ENCODE data around the gene CD300LB. TPM values are rescaled to one million over a fixed set of nuclear protein-coding genes. Genes with fewer than 3 reads are reported as not detected.

CD300LB gene
- total RNA-seq, 4 donors from 2014 or later, result 0.33 to 36.4 (median 0.88) TPM; not detected in 1

- no peak for TF ChIP-seq CTCF (IDR thresholded peaks at IDR 0.05; ENCODE audit: low read depth)
Measured at GRCh38 chr17:74474043-74474792, 57.1 kb downstream of the CD300LB start.

GRCh38 chr17:74473294-74473693 lies 58.0 kb downstream of the CD300LB start:
- no peak for TF ChIP-seq CTCF (IDR thresholded peaks at IDR 0.05; ENCODE audit: low read depth)

- TF ChIP-seq CTCF (IDR thresholded peaks at IDR 0.05; ENCODE audit: low read depth), result no peak
Measured at GRCh38 chr17:74472890-74473289, 58.4 kb downstream of the CD300LB start.

- no peak for TF ChIP-seq CTCF (IDR thresholded peaks at IDR 0.05; ENCODE audit: low read depth)
Measured at GRCh38 chr17:74471341-74471740, 59.9 kb downstream of the CD300LB start.

Other genes with a start within 250 kb of the CD300LB start
- 1 to 10 TPM in 2 of 4 donors, under 1 TPM in 2; 0.49 to 8.5 (median 0.89) TPM for gene KIF19, start 205.2 kb downstream of the CD300LB start, total RNA-seq
- not detected for gene BTBD17, start 169.6 kb downstream of the CD300LB start, total RNA-seq
- gene GPR142, start 164.0 kb downstream of the CD300LB start, total RNA-seq, result under 1 TPM in 1 of 4 donors, not detected in 3; 0.22 TPM
- gene GPRC5C, start 99.4 kb downstream of the CD300LB start, total RNA-seq, result 10 to 100 TPM in 2 of 4 donors, 1 to 10 TPM in 2; 3.8 to 19.8 (median 9.9) TPM
- gene CD300A, start 64.8 kb downstream of the CD300LB start, total RNA-seq, result 10 to 100 TPM in 1 of 4 donors, 1 to 10 TPM in 3; 1.9 to 100.0 (median 5.2) TPM
- 1 to 10 TPM in 3 of 4 donors, under 1 TPM in 1; 0.65 to 4.0 (median 2.5) TPM for gene CD300C, start 14.6 kb upstream of the CD300LB start, total RNA-seq
- not detected for gene CD300H, start 36.0 kb upstream of the CD300LB start, total RNA-seq
- gene CD300LD, start 60.8 kb upstream of the CD300LB start, total RNA-seq, result not detected
- gene CD300E, start 92.3 kb upstream of the CD300LB start, total RNA-seq, result 1 to 10 TPM in 3 of 4 donors, under 1 TPM in 1; 0.38 to 1.2 (median 1.1) TPM
- 1 to 10 TPM in 2 of 4 donors, under 1 TPM in 1, not detected in 1; 0.98 to 6.8 (median 1.1) TPM for gene CD300LF, start 181.4 kb upstream of the CD300LB start, total RNA-seq
- 1 to 10 TPM in 3 of 4 donors, not detected in 1; 1.0 to 2.4 (median 1.9) TPM for gene RAB37, start 205.8 kb upstream of the CD300LB start, total RNA-seq
- gene NHERF1, start 217.2 kb upstream of the CD300LB start, total RNA-seq, result 10 to 100 TPM; 10.3 to 26.2 (median 15.1) TPM
- 10 to 100 TPM; 12.4 to 20.0 (median 18.3) TPM for gene NAT9, start 244.9 kb upstream of the CD300LB start, total RNA-seq

All from subcutaneous adipose tissue (tissue), 4 donors.